HFFc6 (cell line): ENCODE measurements around the gene SMIM28. TPM values are rescaled to one million over a fixed set of nuclear protein-coding genes. Genes with fewer than 3 reads are reported as not detected.

ENCODE experiments used
- DNase-seq: peaks from one replicate; pipeline ENCODE4 v3.0.0-alpha.2; 2018
- H3K27ac Mint-ChIP-seq: 2 replicates; pipeline ENCODE4 v1.8.0; 2020; ENCODE audit warnings: mild to moderate bottlenecking, mixed read lengths
- H3K27me3 Mint-ChIP-seq: 2 replicates; pipeline ENCODE4 v1.8.0; 2021; ENCODE audit warnings: mild to moderate bottlenecking, moderate library complexity, mixed read lengths; ENCODE audit not compliant: insufficient read depth
- H3K36me3 Mint-ChIP-seq: 2 replicates; pipeline ENCODE4 v1.8.0; 2021; ENCODE audit warnings: low read depth, mixed read lengths
- H3K4me1 Mint-ChIP-seq: 2 replicates; pipeline ENCODE4 v1.8.0; 2020; ENCODE audit warnings: low read depth, mixed read lengths
- H3K4me3 Mint-ChIP-seq: 2 replicates; pipeline ENCODE4 v1.8.0; 2020; ENCODE audit warnings: mild to moderate bottlenecking, moderate library complexity, mixed read lengths
- H3K9me3 Mint-ChIP-seq: 2 replicates; pipeline ENCODE4 v1.8.0; 2020; ENCODE audit warnings: mild to moderate bottlenecking, mixed read lengths
- total RNA-seq, 6 experiments: library from RNA; stranded (reverse); fragmentation: NEBNext Ultra II Directional; extraction: Animal tissue kit (Norgen Biotek cat#: 25700); gene quantifications; 2 replicates in 1 of 6; 3 replicates in 5 of 6; pipeline ENCODE4 v1.2.3, GENCODE V29; 2021
- TF ChIP-seq, protein P1 (sequence below): fragments of 200-600 bp; sonication (generic); IDR thresholded peaks from 2 replicates; pipeline ENCODE4 v1.5.0; 2021; ENCODE audit warnings: antibody characterized with exemption, mild to moderate bottlenecking

The SMIM28 gene
- total RNA-seq, 6 experiments from 2014 or later: not detected

GRCh38 chr6:138370631-138371451, 6.9 kb upstream of the SMIM28 start:
- TF ChIP-seq, protein P1, sequence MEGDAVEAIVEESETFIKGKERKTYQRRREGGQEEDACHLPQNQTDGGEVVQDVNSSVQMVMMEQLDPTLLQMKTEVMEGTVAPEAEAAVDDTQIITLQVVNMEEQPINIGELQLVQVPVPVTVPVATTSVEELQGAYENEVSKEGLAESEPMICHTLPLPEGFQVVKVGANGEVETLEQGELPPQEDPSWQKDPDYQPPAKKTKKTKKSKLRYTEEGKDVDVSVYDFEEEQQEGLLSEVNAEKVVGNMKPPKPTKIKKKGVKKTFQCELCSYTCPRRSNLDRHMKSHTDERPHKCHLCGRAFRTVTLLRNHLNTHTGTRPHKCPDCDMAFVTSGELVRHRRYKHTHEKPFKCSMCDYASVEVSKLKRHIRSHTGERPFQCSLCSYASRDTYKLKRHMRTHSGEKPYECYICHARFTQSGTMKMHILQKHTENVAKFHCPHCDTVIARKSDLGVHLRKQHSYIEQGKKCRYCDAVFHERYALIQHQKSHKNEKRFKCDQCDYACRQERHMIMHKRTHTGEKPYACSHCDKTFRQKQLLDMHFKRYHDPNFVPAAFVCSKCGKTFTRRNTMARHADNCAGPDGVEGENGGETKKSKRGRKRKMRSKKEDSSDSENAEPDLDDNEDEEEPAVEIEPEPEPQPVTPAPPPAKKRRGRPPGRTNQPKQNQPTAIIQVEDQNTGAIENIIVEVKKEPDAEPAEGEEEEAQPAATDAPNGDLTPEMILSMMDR: no peak
- no peak for DNase-seq
- no peak overlapping the region for H3K4me3 Mint-ChIP-seq
- H3K27ac Mint-ChIP-seq: no peak overlapping the region
- H3K4me1 Mint-ChIP-seq: peaks cover 5% of the 10 kb centered on the region; the same call in 1 of the 2 replicates
- H3K36me3 Mint-ChIP-seq: no peaks in the 10 kb centered on the region
- H3K27me3 Mint-ChIP-seq: peaks cover 3% of the 10 kb centered on the region
- no peaks in the 10 kb centered on the region; the same call in 1 of the 2 replicates for H3K9me3 Mint-ChIP-seq

DNA sequence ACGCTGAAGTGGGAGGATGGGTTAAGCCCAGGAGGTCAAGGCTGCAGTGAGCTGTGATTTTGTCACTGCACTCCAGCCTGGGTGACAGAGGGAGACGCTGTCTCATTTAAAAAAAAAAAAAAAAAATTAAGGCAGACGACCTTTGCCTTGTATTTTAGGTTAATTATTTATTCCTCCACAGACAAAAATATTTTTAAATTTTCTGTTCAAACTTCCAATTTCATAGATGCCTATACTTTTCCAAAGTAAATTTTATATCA, 6.3 kb upstream of the SMIM28 start:
- H3K27me3 Mint-ChIP-seq: peaks cover 3% of the 10 kb centered on the region
- TF ChIP-seq, protein P1: no peak
- no peaks in the 10 kb centered on the region for H3K36me3 Mint-ChIP-seq
- H3K4me1 Mint-ChIP-seq: peaks cover 5% of the 10 kb centered on the region; the same call in 1 of the 2 replicates
- no peak overlapping the region for H3K27ac Mint-ChIP-seq
- H3K4me3 Mint-ChIP-seq: no peak overlapping the region
- H3K9me3 Mint-ChIP-seq: no peaks in the 10 kb centered on the region; the same call in 1 of the 2 replicates
- no peak for DNase-seq

- Mint-ChIP-seq H3K4me1 (peaks cover 5% of the 10 kb centered on the region; the same call in 1 of the 2 replicates), H3K27ac (no peak overlapping the region), H3K36me3 (no peaks in the 10 kb centered on the region), H3K4me3 (no peak overlapping the region), H3K9me3 (no peaks in the 10 kb centered on the region; the same call in 1 of the 2 replicates), H3K27me3 (peaks cover 3% of the 10 kb centered on the region)
- TF ChIP-seq, protein P1: no peak
- no peak for DNase-seq
Observed at GRCh38 chr6:138371720-138372119, 6.0 kb upstream of the SMIM28 start.

DNA sequence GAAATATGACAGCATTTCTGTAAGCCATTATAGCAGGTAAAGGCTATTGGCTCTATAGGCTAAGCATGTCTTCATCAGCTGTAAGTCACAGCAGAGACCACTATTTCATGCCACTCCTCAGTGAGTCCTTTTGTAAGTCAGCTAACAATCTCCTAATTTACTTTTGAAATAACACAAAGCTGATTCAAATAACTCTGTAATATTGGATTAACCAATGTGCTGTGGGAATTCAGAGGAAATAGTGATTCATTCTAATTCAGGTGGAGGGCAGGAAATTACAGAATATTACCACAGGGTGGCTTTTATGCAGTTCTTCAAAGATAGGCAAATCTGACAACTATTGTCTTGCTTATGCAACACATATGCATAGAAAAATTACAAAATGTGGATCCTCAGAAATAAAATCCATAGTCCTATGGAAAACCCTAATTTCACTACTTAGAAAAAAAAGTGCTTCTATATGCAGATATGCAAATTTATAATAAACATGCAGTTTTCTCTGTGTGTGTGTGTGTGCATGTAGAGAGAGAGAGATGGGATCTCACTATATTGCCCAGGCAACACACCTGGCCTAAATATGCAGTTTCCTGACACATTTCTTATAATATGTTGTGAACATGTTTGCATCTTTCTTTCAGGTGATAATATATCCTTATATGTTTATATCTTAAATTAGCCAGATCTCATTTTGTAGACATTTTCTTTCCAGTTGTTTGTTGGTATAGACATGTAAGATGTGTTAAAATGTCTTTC, 4.8 kb upstream of the SMIM28 start:
- Mint-ChIP-seq H3K4me3 (no peak overlapping the region), H3K36me3 (no peaks in the 10 kb centered on the region), H3K9me3 (no peaks in the 10 kb centered on the region), H3K27ac (no peak overlapping the region), H3K27me3 (peaks cover 7% of the 10 kb centered on the region), H3K4me1 (peaks cover 5% of the 10 kb centered on the region; the same call in 1 of the 2 replicates)
- no peak for DNase-seq
- TF ChIP-seq, protein P1: no peak

DNA sequence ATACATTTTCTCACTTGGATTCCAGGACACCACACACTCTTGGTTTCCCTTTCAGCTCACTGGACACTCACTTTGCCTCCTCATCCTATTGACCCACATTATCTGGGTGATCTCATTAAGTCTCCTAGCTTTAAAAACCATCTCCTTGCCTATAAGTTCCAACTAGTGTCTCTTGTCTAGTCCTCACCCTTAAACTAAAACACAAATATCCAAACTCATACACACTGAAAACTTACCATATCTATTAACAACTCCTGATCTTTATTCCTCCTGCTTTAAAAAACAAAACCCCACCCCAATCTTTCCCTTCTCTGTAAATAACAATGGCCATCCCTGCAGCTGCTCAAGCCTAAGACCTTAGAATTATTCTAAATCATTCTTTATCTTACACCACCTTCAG, 3.5 kb upstream of the SMIM28 start:
- H3K27me3 Mint-ChIP-seq: peaks cover 7% of the 10 kb centered on the region
- TF ChIP-seq, protein P1: no peak
- no peak overlapping the region for H3K27ac Mint-ChIP-seq
- peaks cover 5% of the 10 kb centered on the region; the same call in 1 of the 2 replicates for H3K4me1 Mint-ChIP-seq
- H3K36me3 Mint-ChIP-seq: no peaks in the 10 kb centered on the region
- DNase-seq: no peak
- no peaks in the 10 kb centered on the region for H3K9me3 Mint-ChIP-seq
- H3K4me3 Mint-ChIP-seq: no peak overlapping the region
